ENCODE measurements around the gene NAPA.

NAPA gene

DNA sequence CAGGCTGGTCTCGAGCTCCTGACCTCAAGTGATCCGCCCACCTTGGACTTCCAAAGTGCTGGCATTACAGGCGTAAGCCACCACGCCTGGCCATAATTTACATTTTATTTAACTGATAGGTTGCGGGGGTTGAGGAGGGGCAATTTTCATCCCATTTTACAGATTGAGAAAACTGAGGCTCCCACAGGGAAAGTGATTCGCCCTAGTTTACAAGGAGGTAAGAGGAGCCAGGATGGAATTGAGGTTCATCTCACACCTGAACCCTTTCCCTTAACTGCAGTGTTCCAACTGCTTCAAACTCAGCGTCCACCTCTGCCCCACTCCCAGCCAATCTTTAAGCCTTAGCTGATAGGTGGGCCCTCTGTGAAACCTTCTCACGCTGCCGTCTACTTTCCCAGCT lies 4.0 kb upstream of the NAPA start:
- no peak for TF ChIP-seq CTCF (IDR thresholded peaks at IDR 0.05; ENCODE audit: low read depth, low read length, missing control alignments)
- in situ Hi-C loops (cut with HindIII; ENCODE audit: low sequenced_read_pairs) = no loop called here
- H3K4me3 ChIP-seq (ENCODE audit: low read depth, low read length) = no peak overlapping the region
- DNase-seq (ENCODE audit: low read depth) = no peak

GRCh38 chr19:47518139-47518538 lies 3.3 kb upstream of the NAPA start:
- TF ChIP-seq CTCF (IDR thresholded peaks at IDR 0.05; ENCODE audit: low read depth, low read length, missing control alignments) = no peak
- H3K4me3 ChIP-seq (ENCODE audit: low read depth, low read length) = no peak overlapping the region
- DNase-seq (ENCODE audit: low read depth) = peak; percentile 75
- in situ Hi-C loops (cut with HindIII; ENCODE audit: low sequenced_read_pairs) = no loop called here

GRCh38 chr19:47514151-47514868 lies 553 bp downstream of the NAPA start:
- no peak for DNase-seq (ENCODE audit: low read depth)
- in situ Hi-C loops (cut with HindIII; ENCODE audit: low sequenced_read_pairs) = no loop called here
- H3K4me3 ChIP-seq (ENCODE audit: low read depth, low read length) = peak overlapping the region; percentile 100
- no peak for TF ChIP-seq CTCF (IDR thresholded peaks at IDR 0.05; ENCODE audit: low read depth, low read length, missing control alignments)

GRCh38 chr19:47512948-47513319 lies 1.9 kb downstream of the NAPA start:
- no peak for DNase-seq (ENCODE audit: low read depth)
- no peak overlapping the region for H3K4me3 ChIP-seq (ENCODE audit: low read depth, low read length)
- no peak for TF ChIP-seq CTCF (IDR thresholded peaks at IDR 0.05; ENCODE audit: low read depth, low read length, missing control alignments)
- in situ Hi-C loops (cut with HindIII; ENCODE audit: low sequenced_read_pairs) = no loop called here

DNA sequence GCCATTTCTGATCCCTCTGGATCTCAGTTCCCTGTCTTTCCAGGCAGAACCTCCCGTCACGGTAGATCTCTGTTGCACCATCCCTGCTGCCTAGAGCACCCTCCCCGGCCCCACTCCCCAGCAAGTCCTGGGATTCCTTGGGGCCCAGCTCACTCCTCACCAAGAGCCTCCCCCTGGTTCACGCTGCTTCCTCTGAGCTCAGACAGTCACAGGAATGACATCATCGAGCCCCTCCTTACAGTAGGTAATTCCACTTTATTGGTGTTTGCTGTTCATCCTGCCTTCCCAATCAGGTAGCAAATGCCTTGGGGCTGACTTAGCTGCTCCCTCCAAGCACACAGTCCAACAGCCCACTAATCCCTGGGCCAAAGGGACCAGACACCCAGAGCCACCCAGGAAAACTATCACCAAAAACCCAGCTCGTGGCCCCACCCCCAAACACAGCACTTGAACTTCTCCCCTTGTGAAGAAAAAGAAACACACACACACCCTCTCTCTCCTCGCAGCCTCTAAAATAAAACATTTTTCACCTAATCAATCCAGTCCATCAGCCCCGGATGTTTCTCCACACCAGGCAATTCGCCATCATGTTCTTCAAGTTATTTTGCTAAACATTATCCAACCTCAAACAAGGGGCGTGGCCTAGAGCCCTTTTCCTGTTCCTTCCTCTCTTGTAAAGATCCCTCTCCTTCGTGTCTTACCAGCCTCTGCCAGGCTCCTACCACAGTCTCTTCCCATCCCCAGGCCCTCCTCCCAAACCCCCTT lies 2.5 kb downstream of the NAPA start:
- in situ Hi-C loops (cut with HindIII; ENCODE audit: low sequenced_read_pairs) = no loop called here
- H3K4me3 ChIP-seq (ENCODE audit: low read depth, low read length) = no peak overlapping the region
- TF ChIP-seq CTCF (IDR thresholded peaks at IDR 0.05; ENCODE audit: low read depth, low read length, missing control alignments) = no peak
- no peak for DNase-seq (ENCODE audit: low read depth)

DNA sequence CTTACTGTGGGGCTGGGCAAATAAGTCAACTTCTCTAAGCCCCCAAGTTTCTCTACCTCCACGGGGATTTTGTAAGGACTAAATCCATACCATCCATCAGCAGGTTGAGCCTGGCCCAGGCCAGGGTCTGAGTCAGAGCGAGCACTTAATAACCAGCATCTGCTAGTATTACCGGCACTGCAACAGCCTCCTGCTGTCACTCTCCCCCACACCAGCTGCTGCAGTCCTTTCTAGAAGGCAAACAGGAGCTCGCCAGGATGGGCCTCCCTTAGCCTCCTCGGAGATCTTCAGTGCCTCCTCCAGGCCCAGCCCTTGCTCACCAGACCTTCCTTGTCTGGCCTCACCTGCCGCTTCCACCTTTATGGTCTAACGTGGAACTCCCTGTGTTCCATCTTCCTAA lies 3.2 kb downstream of the NAPA start:
- in situ Hi-C loops (cut with HindIII; ENCODE audit: low sequenced_read_pairs) = no loop called here
- no peak for DNase-seq (ENCODE audit: low read depth)
- TF ChIP-seq CTCF (IDR thresholded peaks at IDR 0.05; ENCODE audit: low read depth, low read length, missing control alignments) = no peak
- H3K4me3 ChIP-seq (ENCODE audit: low read depth, low read length) = no peak overlapping the region
